Testis (tissue), 2 donors: ENCODE measurements around the gene KIF1A.

Experiments used
- CTCF ChIP-seq, 3 experiments: fragments of 450-650 bp in 2 of 3; fragments of 200-600 bp in 1 of 3; sonication (generic) in 1 of 3; IDR thresholded peaks; one replicate each; pipeline ENCODE4 v1.5.1; 2016 to 2019; ENCODE audit warnings: antibody characterized with exemption in 3 of 3, mild to moderate bottlenecking in 2 of 3, moderate library complexity in 1 of 3
- POLR2A ChIP-seq: fragments of 450-650 bp; IDR thresholded peaks from one replicate; pipeline ENCODE4 v1.6.1; 2017; ENCODE audit warnings: antibody characterized with exemption, mild to moderate bottlenecking, moderate library complexity

- TF ChIP-seq POLR2A (no peak), CTCF (IDR thresholded peaks at IDR 0.05) (no peak)
These were observed 44.1 kb downstream of the KIF1A start for GRCh38 chr2:240775905-240776304.
